Measurements from ENCODE around the gene HEPHL1.
"Not testable (repeated sequence)": the region's sequence is repeated elsewhere in the genome, so short reads cannot be mapped to it uniquely, and the experiment has no call there.

HEPHL1 gene

DNA sequence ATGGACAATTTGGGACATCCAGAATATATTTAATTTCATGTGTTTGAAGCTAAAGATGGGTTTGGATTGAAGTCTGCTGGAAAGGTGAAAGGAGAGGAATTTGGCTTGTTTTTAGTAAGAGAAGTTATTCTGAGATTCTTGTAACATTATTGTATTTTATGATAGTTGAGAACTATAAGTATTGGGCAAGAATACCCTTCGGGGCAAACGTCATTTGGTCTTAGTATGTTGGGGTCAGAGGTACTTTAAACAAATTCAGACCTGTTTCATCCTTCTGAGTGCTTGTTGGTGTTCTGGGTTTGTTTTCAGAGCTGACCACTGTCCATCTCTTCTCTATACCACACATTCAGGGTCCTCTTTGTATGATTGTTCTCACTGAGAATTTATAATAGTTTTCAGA lies 127.0 kb downstream of the HEPHL1 start:
- DNase-seq (ENCODE audit: low read depth in 1 of 2, low spot score in 1 of 2) = no peak

DNA sequence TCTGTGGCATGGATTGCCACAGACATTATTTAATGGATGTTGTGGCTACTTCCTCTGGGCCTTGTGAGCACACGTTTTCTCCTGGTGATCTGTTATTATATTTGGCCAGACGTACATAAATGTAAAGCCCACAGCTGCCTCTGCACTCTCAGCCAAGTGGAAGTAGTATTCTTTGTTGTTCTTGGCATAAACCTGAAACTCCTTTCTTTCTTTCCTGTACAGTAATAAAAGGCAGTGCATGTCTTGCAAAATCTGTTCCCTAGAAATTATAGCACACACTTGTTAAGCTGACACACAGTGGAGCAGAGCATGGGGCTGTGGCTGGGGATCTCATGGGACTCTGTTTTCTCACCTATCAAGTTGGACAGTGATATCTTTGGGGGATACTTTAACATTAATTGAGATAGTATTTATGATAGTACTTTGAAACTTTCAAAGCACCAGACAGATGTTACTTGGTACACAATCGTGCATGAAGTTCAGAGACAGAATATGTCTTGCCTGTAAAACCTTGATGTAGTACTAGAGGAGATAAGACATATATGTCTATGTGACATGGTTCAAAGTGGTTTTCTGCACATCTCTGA lies 128.4 kb downstream of the HEPHL1 start:
- no peak for DNase-seq (ENCODE audit: low read depth in 1 of 2, low spot score in 1 of 2)

DNA sequence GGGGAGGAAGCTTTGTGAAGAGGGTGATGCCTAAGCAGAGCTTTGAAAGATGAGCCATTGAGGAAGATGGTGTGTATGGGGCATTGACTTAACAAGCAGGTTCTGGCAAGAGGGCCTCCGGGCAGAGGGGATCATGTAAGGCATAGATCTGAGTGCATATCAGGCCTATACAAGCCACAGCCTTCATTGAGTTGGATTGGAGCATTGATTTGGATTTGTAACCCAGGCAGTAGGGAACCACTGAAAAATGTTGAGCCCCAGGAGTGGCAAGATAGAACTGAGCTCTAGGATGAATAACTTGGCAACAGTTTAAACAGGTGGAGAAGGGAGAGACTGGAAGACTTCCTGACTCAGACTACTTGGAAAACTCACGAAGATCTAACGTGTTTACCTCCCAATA lies 128.9 kb downstream of the HEPHL1 start:
- no peak for DNase-seq (ENCODE audit: low read depth in 1 of 2, low spot score in 1 of 2)

DNA sequence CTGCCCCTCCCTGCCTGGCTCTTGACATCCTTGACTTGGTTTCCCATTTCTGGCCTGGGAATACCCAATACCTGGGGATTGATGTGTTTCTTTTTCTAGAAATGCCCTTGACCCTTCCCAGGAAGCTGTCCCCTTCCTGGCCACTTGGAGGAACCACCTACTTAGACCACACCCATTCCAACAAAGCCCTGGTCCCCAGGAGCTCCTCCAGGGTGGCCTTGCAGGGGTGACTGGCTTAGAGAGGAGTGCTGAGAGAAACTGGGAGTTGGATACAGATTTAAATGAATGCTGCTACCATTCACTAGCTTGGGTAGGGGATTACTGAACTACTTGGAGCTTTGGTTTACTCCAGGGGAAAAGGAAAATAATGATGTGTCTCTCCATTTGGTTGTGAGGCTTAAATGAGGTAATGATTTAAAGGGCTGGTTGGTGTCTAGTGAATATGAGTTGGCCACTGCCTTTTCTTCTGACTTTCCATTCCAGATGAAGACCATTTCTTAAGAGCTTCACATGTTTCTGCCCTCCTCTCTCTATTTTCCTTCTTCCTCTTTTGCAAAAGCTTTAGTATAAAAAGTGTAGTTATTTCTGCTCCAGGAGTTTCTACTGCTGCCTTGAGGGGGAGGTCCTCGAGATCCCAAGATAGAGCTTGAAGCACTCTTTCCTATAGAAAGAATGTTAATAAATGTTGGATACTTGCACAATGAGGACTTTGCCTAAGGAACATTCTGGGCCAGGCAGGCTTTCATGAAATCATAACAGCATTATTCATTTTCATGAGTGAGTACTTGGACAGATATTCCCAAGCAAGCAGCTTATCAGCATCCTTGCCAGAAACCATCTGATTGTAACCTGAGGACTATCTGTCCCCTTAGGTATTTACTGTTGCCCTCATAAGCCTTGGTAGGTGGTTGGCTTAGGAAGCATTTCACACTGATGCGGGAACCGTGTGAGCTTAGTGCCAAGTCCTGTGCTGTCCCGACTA lies 129.8 kb downstream of the HEPHL1 start:
- DNase-seq (ENCODE audit: low read depth in 1 of 2, low spot score in 1 of 2) = no peak

DNA sequence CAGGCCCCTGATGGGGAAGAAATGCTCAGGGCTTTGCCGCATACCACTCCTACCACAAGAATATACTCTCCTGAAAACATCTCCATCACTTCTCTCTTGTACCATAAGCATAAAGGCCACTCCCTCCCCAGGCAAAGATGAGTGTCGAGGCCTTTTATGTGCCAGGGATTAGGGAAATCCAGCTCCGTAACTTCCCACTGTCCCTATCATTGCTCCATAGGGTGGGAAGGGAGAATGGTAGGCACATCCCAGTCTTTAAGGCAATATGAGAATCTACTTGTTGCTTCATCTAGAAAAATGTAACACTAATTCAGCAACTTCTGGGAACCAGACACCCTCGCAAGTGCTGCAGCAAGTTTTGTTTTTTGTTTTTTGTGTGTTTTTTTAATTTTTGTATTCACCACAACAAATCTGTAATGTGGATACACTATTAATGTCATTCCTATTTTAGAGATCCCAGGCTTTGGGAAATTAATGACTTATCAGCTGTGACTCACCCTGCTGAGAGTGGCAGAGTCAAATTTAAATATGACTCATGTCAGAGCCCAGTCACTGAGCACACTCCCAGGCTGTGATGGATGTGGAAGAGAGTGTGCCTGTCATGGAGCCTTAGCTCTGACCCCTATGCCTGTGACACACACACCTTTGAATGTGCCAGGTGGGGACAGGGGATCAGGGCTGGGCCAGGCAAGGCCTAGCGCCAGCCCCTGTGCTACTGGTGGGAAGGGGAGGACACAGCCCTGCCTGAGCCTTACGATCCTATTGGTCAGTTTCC lies 130.9 kb downstream of the HEPHL1 start:
- no peak for DNase-seq (ENCODE audit: low read depth in 1 of 2, low spot score in 1 of 2)

DNA sequence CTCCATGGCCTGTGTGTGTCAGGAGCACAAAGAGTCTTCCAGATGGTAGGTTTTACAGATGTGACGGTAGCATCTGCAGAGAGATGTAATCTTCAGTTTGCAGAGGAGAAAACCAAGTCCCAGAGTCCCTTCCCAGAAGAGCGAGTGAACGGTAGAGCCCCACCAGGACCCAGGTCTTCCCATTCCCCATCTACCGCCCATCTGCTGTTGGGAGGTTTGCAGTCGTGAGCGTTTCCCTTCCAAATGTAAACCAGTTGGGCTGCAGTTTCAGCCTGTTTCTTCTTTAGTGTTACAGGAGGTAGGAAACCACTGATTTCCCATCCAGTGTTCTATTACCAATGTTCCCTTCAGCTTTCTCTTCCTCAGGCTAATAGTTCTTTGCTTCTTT lies 131.5 kb downstream of the HEPHL1 start:
- DNase-seq (ENCODE audit: low read depth in 1 of 2, low spot score in 1 of 2) = no peak

DNA sequence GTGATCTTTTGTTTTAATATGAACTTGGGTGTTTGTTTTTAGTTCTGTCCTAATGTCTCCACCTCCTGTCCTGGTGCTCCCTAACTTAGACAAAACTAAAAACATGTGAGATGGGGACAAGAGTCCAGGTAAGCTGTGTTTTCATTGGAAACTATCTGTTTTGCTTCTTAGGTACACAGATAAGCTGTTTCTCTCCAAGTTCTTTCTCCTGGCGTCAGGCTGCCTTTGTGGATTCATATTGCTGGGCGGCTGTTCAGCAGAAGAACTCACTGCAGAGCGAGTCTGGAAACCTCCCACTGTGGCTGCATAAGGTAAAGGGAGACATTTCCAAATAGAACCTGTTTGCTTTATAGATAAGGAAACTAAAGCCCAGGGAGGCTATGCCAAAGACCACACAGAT lies 132.2 kb downstream of the HEPHL1 start:
- DNase-seq (ENCODE audit: low read depth in 1 of 2, low spot score in 1 of 2) = no peak

DNA sequence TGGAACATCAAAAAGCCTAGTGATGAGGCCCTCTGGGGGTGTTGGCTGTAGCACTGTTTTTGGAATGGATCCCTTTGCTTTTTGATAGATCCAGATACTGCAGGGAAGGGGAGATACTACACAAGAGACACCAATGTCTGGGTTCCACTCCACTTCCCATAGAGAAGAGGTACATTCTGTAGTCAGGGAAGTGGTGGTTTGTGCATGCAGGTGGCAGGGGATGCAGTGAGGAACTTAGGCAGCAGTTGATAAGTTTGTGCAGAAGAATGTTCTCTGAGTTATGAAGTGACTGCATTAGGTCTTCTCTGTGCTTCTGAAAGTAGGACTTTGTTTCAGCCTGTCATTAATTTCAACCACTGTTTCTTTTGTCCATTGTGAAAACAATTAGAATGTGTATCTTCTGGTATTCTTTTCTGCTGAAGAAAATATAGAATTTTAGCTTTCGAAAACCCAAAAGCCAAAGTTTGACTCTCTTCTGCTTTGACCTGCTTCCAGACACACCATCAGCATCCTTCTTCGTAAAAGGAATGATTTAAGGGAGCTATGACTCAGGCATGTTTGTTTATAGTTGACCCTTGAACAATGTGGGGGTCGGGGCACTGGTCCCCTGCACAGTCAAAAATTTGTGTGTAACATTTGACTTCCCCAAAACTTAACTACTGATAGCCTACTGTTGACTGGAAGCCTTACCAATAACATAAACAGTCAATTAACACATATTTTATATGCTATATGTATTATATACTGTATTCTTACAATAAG lies 133.1 kb downstream of the HEPHL1 start:
- DNase-seq (ENCODE audit: low read depth in 1 of 2, low spot score in 1 of 2) = no peak

DNA sequence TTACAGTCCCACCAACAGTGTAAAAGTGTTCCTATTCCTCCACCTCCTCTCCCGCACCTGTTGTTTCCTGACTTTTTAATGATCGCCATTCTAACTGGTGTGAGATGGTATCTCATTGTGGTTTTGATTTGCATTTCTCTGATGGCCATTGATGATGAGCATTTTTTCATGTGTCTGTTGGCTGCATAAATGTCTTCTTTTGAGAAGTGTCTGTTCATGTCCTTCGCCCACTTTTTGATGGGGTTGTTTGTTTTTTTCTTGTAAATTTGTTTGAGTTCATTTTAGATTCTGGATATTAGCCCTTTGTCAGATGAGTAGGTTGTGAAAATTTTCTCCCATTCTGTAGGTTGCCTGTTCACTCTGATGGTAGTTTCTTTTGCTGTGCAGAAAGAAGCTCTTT lies 136.2 kb downstream of the HEPHL1 start:
- DNase-seq (ENCODE audit: low read depth in 1 of 2, low spot score in 1 of 2) = not testable (repeated sequence)
